ENCODE data around the gene AKAP13.

Gene AKAP13

DNA sequence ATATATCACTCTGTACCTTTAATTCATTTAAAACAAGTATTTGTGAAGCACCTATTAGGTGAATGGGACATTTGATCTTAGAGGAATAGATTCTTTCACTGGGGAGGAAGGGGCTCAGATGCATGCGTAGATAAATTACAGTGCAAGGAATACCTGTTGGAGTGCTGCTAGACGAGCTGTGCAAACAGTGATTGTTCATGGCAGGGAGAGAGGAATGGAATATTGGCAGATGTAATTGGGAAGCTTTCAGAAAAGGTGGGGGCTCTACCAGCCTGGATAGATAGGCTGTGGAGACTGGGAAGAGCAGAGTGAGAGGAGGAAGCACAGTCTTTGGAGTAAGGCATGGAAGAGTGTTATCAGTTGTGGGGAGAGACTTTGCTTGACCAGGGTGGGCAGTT, 116.8 kb downstream of the AKAP13 start:
- TF ChIP-seq, protein P1, sequence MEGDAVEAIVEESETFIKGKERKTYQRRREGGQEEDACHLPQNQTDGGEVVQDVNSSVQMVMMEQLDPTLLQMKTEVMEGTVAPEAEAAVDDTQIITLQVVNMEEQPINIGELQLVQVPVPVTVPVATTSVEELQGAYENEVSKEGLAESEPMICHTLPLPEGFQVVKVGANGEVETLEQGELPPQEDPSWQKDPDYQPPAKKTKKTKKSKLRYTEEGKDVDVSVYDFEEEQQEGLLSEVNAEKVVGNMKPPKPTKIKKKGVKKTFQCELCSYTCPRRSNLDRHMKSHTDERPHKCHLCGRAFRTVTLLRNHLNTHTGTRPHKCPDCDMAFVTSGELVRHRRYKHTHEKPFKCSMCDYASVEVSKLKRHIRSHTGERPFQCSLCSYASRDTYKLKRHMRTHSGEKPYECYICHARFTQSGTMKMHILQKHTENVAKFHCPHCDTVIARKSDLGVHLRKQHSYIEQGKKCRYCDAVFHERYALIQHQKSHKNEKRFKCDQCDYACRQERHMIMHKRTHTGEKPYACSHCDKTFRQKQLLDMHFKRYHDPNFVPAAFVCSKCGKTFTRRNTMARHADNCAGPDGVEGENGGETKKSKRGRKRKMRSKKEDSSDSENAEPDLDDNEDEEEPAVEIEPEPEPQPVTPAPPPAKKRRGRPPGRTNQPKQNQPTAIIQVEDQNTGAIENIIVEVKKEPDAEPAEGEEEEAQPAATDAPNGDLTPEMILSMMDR (IDR thresholded peaks at IDR 0.05; ENCODE audit: low read depth, low read length): no peak
- DNase-seq (ENCODE audit: low read depth, low spot score): no peak
- in situ Hi-C loops (cut with HindIII; ENCODE audit: low sequenced_read_pairs): no loop called here
- no peak overlapping the region for H3K4me3 ChIP-seq (ENCODE audit: low read depth, low read length)

DNA sequence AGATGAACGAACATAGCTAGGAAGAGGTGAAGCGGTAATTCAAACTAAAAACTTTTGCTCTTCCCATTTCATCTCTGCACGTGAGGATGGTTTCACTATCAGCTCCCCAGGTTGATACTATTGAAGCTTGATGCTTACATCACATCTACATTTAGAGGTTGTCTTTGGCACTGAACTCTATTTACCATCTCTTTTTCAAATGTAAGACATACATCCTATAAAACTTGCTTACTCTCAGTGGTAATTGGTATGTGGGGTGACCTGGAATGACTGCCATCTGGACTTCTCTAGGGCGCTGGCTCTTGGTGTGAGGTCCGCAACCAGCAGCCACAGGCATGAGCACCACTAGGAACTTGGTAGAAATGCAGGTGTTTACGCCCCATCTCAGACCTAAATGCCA, 118.1 kb downstream of the AKAP13 start:
- in situ Hi-C loops (cut with HindIII; ENCODE audit: low sequenced_read_pairs): no loop called here
- TF ChIP-seq, protein P1 (IDR thresholded peaks at IDR 0.05; ENCODE audit: low read depth, low read length): no peak
- no peak overlapping the region for H3K4me3 ChIP-seq (ENCODE audit: low read depth, low read length)
- DNase-seq (ENCODE audit: low read depth, low spot score): no peak

DNA sequence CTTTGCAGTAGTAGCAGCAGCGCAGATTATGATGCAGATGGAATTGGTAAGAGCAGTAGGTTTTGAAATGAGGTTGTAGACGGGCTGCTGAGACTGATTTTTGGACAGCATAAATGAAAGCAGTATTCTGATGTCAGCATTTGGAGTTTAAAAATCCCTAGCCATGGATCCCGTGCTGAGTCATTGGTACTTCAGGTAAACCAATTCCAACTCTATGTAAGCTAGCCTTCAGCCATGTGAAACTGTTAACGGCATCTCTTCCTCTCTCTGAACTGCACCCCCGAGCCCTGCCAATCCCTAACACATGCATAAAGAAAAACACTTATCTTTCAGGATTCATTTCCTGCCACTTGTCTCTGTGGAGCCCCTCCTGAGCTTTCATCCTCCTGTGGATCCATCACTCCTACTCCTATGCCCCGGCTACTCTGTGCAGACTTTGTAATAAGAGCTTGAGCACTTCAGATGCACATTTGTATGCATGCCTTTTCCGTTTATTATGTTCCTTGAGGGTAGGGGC, 119.0 kb downstream of the AKAP13 start:
- H3K4me3 ChIP-seq (ENCODE audit: low read depth, low read length): no peak overlapping the region
- in situ Hi-C loops (cut with HindIII; ENCODE audit: low sequenced_read_pairs): no loop called here
- no peak for DNase-seq (ENCODE audit: low read depth, low spot score)
- TF ChIP-seq, protein P1 (IDR thresholded peaks at IDR 0.05; ENCODE audit: low read depth, low read length): no peak

DNA sequence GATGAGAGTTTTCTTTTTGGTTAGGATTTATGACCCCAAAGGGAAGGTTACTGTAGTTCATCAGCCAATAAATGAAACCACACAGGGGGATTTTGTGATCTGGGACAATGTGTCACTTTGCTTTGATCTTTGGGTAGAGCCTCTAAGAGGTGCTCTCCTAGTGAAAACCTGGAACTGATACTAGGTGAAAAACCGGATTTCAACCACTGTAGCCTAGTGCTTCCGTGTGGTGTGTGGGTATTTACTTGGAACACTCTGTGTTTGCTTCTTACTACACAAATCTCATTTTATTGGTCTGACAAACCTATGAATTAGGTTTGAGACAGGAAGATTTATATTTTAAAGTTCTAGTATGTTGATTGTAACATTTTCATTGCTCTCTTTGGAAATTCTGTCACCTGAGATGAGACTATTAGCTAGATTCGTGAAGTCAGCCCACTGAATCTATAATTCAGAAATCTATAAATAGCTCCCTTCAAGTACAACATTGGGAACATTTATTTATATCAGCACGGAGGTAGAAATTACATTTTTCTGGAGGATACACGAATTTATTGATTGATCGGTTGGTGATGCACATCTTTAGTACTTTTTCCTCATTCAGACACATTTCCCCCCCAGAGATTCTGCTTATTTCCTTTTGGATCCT, 119.8 kb downstream of the AKAP13 start:
- in situ Hi-C loops (cut with HindIII; ENCODE audit: low sequenced_read_pairs): no loop called here
- H3K4me3 ChIP-seq (ENCODE audit: low read depth, low read length): no peak overlapping the region
- no peak for DNase-seq (ENCODE audit: low read depth, low spot score)
- TF ChIP-seq, protein P1 (IDR thresholded peaks at IDR 0.05; ENCODE audit: low read depth, low read length): no peak

DNA sequence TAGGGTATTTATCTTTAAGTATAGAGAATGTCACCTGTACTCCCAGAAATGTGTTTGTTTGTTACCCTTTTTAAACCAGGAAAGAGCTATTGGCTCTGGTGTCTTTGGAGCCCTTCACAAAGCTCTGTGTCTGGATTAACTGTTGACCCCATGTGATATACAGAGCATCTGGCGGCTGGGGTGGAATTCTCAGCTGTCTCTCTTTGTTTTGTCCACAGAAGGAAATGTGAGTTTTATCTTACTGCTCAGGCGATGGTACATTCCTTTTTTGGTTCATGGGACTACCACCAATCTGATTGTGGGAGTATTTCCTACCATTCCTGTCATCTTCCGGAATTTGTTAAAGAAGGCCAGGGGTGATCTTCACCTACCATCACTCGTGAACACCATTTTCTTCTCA, 120.3 kb downstream of the AKAP13 start:
- in situ Hi-C loops (cut with HindIII; ENCODE audit: low sequenced_read_pairs): no loop called here
- no peak overlapping the region for H3K4me3 ChIP-seq (ENCODE audit: low read depth, low read length)
- TF ChIP-seq, protein P1 (IDR thresholded peaks at IDR 0.05; ENCODE audit: low read depth, low read length): no peak
- DNase-seq (ENCODE audit: low read depth, low spot score): no peak

DNA sequence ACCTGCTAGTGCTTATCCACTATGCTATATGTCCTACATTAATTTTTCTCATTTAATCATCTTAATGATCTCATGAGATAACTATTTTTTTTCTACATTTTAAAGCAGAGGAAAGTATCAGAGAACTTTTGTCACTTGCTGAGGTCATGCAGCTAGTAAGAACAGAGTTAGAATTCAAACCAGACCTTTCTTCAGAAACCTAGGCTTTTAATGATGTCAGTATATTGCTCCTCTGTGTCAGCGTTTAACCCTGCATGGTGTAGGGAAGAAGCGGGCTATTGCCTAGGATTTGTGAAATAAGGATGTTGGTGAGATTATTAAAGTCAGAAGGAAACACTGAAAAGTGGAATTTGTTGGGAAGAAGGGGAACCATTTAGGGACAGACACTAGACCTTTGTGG, 121.2 kb downstream of the AKAP13 start:
- no peak overlapping the region for H3K4me3 ChIP-seq (ENCODE audit: low read depth, low read length)
- DNase-seq (ENCODE audit: low read depth, low spot score): no peak
- TF ChIP-seq, protein P1 (IDR thresholded peaks at IDR 0.05; ENCODE audit: low read depth, low read length): no peak
- in situ Hi-C loops (cut with HindIII; ENCODE audit: low sequenced_read_pairs): no loop called here
